HL-60/S4 treated with retinoic acid at 250 ng/mL for 4 days and 3 days (cell line): ENCODE results near the gene WDR53.
"Not testable (repeated sequence)": the region's sequence is repeated elsewhere in the genome, so short reads cannot be mapped to it uniquely, and the experiment has no call there.

Experiments used
- in situ Hi-C: fragments of 300-500 bp; cut with MboI; formaldehyde crosslinking; loops from 2 replicates; pipeline ENCODE4 v1.7.0; 2022; ENCODE audit warnings: low sequenced_read_pairs

The WDR53 gene

GRCh38 chr3:196568246-196569002, at the start of gene WDR53, which contains the start of gene FBXO45:
TSS of gene WDR53 (minus strand) at chr3:196568554. CDS start at chr3:196561475, 7,079 bp downstream.
TSS of gene FBXO45 (plus strand) at chr3:196568660. CDS start at chr3:196568985, 325 bp downstream.
- in situ Hi-C loops = no loop called here

- in situ Hi-C loops = loop anchor here (10.0 kb wide), 1 partner anchor 68 kb away; no protein-coding TSS in a partner anchor
Observed at GRCh38 chr3:196617256-196617655, 48.9 kb upstream of the WDR53 start.

GRCh38 chr3:196615234-196615633, 46.9 kb upstream of the WDR53 start:
- in situ Hi-C loops = loop anchor here (10.0 kb wide), 1 partner anchor 70 kb away; no protein-coding TSS in a partner anchor

- in situ Hi-C loops = loop anchor here (10.0 kb wide), 1 partner anchor 73 kb away; no protein-coding TSS in a partner anchor
Observed at GRCh38 chr3:196611761-196612483, 43.6 kb upstream of the WDR53 start.

- in situ Hi-C loops = loop anchor here (10.0 kb wide), 1 partner anchor 75 kb away; no protein-coding TSS in a partner anchor
Observed at GRCh38 chr3:196609805-196610515, 41.6 kb upstream of the WDR53 start.

GRCh38 chr3:196609343-196609775, 41.0 kb upstream of the WDR53 start:
- in situ Hi-C loops = no loop called here

GRCh38 chr3:196608693-196609092, 40.3 kb upstream of the WDR53 start:
- in situ Hi-C loops = no loop called here

- in situ Hi-C loops = no loop called here
Observed at GRCh38 chr3:196604548-196604947, 36.2 kb upstream of the WDR53 start.

GRCh38 chr3:196603683-196604082, 35.3 kb upstream of the WDR53 start:
- in situ Hi-C loops = no loop called here

GRCh38 chr3:196602673-196603072, 34.3 kb upstream of the WDR53 start:
- in situ Hi-C loops = no loop called here

- in situ Hi-C loops = no loop called here
Observed at GRCh38 chr3:196600359-196600758, 32.0 kb upstream of the WDR53 start.

GRCh38 chr3:196599734-196600128, 31.4 kb upstream of the WDR53 start:
- in situ Hi-C loops = no loop called here

GRCh38 chr3:196597971-196598733, 29.8 kb upstream of the WDR53 start:
- in situ Hi-C loops = not testable (repeated sequence)

GRCh38 chr3:196596355-196596754, 28.0 kb upstream of the WDR53 start:
- in situ Hi-C loops = no loop called here

- in situ Hi-C loops = no loop called here
Observed at GRCh38 chr3:196590279-196590678, 21.9 kb upstream of the WDR53 start.

GRCh38 chr3:196585044-196585757, 16.8 kb upstream of the WDR53 start:
- in situ Hi-C loops = no loop called here

GRCh38 chr3:196572389-196572788, 4.0 kb upstream of the WDR53 start:
- in situ Hi-C loops = no loop called here

GRCh38 chr3:196570332-196570731, 2.0 kb upstream of the WDR53 start:
- in situ Hi-C loops = not testable (repeated sequence)

GRCh38 chr3:196569003-196569516, 706 bp upstream of the WDR53 start:
- in situ Hi-C loops = no loop called here
